Activated B cell treated with CpG ODN at 0.5 μM for 24 hours (primary cell): Measurements from ENCODE around the gene OR52E5. TPM values are rescaled to one million over a fixed set of nuclear protein-coding genes. Genes with fewer than 3 reads are reported as not detected.

ENCODE experiments used
- ATAC-seq: fragments of 200-7000 bp; cut with Tn5 transposase; one replicate; pipeline ENCODE4 v1.10.0; 2021; ENCODE audit warnings: low read depth, mild to moderate bottlenecking, moderate library complexity
- CTCF ChIA-PET: fragments of 350-600 bp; sonication (Branson Sonifier 250); formaldehyde crosslinking; loops from one replicate; lab custom pipeline; 2021; ENCODE audit warnings: antibody characterized with exemption; lab: Charles Lee
- POLR2A ChIA-PET: fragments of 350-600 bp; sonication (Branson Sonifier 250); formaldehyde crosslinking; loops from one replicate; lab custom pipeline; 2021; ENCODE audit warnings: antibody characterized with exemption; lab: Charles Lee
- DNase-seq: peaks from one replicate; pipeline ENCODE4 v3.0.0; 2022
- H3K27ac Mint-ChIP-seq: one replicate; pipeline ENCODE4 v1.8.0; 2020; ENCODE audit warnings: mixed read lengths
- H3K27me3 Mint-ChIP-seq: one replicate; pipeline ENCODE4 v1.8.0; 2021; ENCODE audit warnings: mixed read lengths
- H3K36me3 Mint-ChIP-seq: one replicate; pipeline ENCODE4 v1.8.0; 2021; ENCODE audit warnings: low read depth, mixed read lengths
- H3K4me1 Mint-ChIP-seq: one replicate; pipeline ENCODE4 v1.8.0; 2021; ENCODE audit warnings: mixed read lengths
- H3K4me3 Mint-ChIP-seq: one replicate; pipeline ENCODE4 v1.8.0; 2020; ENCODE audit warnings: mild to moderate bottlenecking, mixed read lengths
- H3K9me3 Mint-ChIP-seq: one replicate; pipeline ENCODE4 v1.8.0; 2020; ENCODE audit warnings: mixed read lengths
- intact Hi-C: fragments of 100-400 bp; cut with micrococcal nuclease; formaldehyde crosslinking; loops from one replicate; pipeline ENCODE4 v1.15.1; 2024
- total RNA-seq: library from RNA; stranded (reverse); gene quantifications from 2 replicates; pipeline ENCODE4 v1.2.3, GENCODE V29; 2022
- TF ChIP-seq, protein P1 (sequence below): fragments of 200-600 bp; IDR thresholded peaks from one replicate; pipeline ENCODE4 v1.8.0; 2022; ENCODE audit warnings: antibody characterized with exemption, mild to moderate bottlenecking

OR52E5 gene
- total RNA-seq, 1 donor from 2014 or later, result not detected

DNA sequence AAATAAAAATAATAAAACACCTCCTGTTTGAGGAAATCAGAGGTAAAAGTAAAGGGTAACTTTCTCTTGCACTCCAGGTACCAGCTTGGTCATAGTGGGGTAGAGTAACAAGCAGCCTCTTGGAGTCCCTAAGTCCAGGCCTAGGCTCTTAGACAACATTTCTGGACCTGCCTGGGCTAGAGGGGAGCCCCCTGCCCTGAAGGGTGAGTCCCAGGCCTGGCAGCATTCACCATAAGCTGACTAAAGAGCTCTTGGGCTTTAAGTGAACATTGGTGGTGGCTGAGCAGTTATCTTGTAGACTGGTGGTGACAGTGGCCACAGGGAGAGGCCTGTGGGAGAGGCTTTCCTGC, 30.4 kb downstream of the OR52E5 start:
- peaks cover 26% of the 10 kb centered on the region for H3K9me3 Mint-ChIP-seq
- no peak overlapping the region for H3K27ac Mint-ChIP-seq
- no peaks in the 10 kb centered on the region for H3K36me3 Mint-ChIP-seq
- DNase-seq (no peak), ATAC-seq (no peak)
- H3K4me1 Mint-ChIP-seq, result no peaks in the 10 kb centered on the region
- no peaks in the 10 kb centered on the region for H3K27me3 Mint-ChIP-seq
- ChIA-PET POLR2A (no interaction called here), CTCF (no interaction called here)
- H3K4me3 Mint-ChIP-seq, result no peak overlapping the region
- TF ChIP-seq, protein P1, sequence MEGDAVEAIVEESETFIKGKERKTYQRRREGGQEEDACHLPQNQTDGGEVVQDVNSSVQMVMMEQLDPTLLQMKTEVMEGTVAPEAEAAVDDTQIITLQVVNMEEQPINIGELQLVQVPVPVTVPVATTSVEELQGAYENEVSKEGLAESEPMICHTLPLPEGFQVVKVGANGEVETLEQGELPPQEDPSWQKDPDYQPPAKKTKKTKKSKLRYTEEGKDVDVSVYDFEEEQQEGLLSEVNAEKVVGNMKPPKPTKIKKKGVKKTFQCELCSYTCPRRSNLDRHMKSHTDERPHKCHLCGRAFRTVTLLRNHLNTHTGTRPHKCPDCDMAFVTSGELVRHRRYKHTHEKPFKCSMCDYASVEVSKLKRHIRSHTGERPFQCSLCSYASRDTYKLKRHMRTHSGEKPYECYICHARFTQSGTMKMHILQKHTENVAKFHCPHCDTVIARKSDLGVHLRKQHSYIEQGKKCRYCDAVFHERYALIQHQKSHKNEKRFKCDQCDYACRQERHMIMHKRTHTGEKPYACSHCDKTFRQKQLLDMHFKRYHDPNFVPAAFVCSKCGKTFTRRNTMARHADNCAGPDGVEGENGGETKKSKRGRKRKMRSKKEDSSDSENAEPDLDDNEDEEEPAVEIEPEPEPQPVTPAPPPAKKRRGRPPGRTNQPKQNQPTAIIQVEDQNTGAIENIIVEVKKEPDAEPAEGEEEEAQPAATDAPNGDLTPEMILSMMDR, result no peak
- intact Hi-C loops, result no loop called here

GRCh38 chr11:5923794-5924193, 30.8 kb downstream of the OR52E5 start:
- Mint-ChIP-seq H3K27me3 (no peaks in the 10 kb centered on the region), H3K9me3 (peaks cover 27% of the 10 kb centered on the region), H3K27ac (no peak overlapping the region), H3K36me3 (no peaks in the 10 kb centered on the region), H3K4me3 (no peak overlapping the region), H3K4me1 (no peaks in the 10 kb centered on the region)
- TF ChIP-seq, protein P1, result no peak
- ChIA-PET POLR2A (no interaction called here), CTCF (no interaction called here)
- DNase-seq (no peak), ATAC-seq (no peak)
- intact Hi-C loops, result no loop called here

- intact Hi-C loops, result no loop called here
- no peaks in the 10 kb centered on the region for H3K4me1 Mint-ChIP-seq
- H3K9me3 Mint-ChIP-seq, result peaks cover 32% of the 10 kb centered on the region
- ATAC-seq (no peak), DNase-seq (no peak)
- no peaks in the 10 kb centered on the region for H3K36me3 Mint-ChIP-seq
- POLR2A ChIA-PET, result no interaction called here
- no peak overlapping the region for H3K27ac Mint-ChIP-seq
- no peaks in the 10 kb centered on the region for H3K27me3 Mint-ChIP-seq
- no peak overlapping the region for H3K4me3 Mint-ChIP-seq
- CTCF ChIA-PET, result no interaction called here
- TF ChIP-seq, protein P1, result no peak
Observed at GRCh38 chr11:5928271-5928670, 35.3 kb downstream of the OR52E5 start.

DNA sequence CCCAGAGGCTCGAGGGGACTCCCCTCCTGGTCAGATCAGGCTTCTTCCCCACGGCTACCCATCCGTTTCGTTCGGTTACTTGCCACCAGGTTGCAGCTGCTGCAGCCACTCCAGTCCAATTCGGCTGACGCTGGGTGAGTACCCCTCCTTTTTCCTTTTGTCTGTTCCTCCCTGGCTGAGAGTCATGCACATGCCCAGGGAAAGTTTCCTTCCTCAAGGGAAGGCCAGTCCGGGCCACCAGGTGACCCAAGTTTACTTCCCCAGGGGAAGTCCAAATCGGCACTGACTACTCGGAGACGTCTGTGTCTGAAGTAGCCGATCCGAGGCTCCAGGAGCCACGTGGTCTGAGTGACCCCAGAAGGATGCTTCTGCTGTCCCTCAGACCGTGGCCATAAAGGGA, 35.8 kb downstream of the OR52E5 start:
- no peak overlapping the region for H3K4me3 Mint-ChIP-seq
- ATAC-seq, result no peak

DNA sequence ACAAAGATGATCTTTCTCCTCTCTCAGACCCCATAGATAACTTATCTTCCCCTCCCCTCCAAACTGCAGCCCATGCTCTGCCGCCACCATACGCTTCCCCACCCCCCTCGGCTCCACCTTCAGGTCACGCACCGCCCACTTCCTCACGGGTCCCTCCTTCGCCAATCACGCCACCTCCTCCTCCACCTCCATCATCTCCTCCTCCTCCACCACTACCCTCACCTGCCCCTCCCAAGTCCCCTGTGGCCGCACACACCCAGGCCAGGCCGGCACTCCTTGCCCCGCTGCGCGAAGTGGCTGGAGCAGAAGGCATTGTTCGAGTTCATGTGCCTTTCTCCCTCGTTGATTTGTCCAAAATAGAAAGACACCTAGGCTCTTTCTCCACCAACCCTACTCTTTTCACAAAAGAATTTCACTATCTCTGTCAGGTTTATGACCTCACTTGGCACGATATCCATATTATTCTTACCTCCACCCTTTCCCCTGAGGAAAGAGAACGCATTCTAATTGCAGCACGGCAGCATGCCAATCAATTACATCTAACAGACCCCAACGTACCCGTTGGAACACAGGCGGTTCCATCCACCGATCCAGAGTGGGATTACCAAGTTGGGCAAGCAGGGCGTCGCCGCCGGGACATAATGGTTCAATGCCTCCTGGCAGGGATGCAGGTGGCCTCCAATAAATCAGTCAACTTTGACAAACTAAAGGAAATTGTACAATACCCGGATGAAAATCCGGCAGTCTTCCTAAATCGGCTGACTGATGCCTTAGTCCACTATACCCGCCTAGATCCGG, 36.8 kb downstream of the OR52E5 start:
- no peaks in the 10 kb centered on the region for H3K27me3 Mint-ChIP-seq
- H3K4me1 Mint-ChIP-seq, result no peaks in the 10 kb centered on the region
- no peaks in the 10 kb centered on the region for H3K36me3 Mint-ChIP-seq
- H3K4me3 Mint-ChIP-seq, result no peak overlapping the region
- ATAC-seq (no peak), DNase-seq (no peak)
- peaks cover 20% of the 10 kb centered on the region for H3K9me3 Mint-ChIP-seq
- intact Hi-C loops, result no loop called here
- POLR2A ChIA-PET, result no interaction called here
- TF ChIP-seq, protein P1, result no peak
- no peak overlapping the region for H3K27ac Mint-ChIP-seq
- CTCF ChIA-PET, result no interaction called here

More for the DNA sequence above, 35.8 kb downstream of the OR52E5 start:
- H3K4me1 Mint-ChIP-seq, result no peaks in the 10 kb centered on the region
- intact Hi-C loops, result no loop called here
- TF ChIP-seq, protein P1, result no peak
- CTCF ChIA-PET, result no interaction called here
- peaks cover 28% of the 10 kb centered on the region for H3K9me3 Mint-ChIP-seq
- H3K27ac Mint-ChIP-seq, result no peak overlapping the region
- POLR2A ChIA-PET, result no interaction called here
- H3K27me3 Mint-ChIP-seq, result no peaks in the 10 kb centered on the region
- no peak for DNase-seq
- no peaks in the 10 kb centered on the region for H3K36me3 Mint-ChIP-seq
